Activated CD8-positive, alpha-beta memory T cell treated with anti-CD3 and anti-CD28 coated beads, Interleukin-2, amount 50 U/mL, for 4 hours (primary cell): ENCODE measurements around the gene MICAL3.
"Not testable (repeated sequence)": the region's sequence is repeated elsewhere in the genome, so short reads cannot be mapped to it uniquely, and the experiment has no call there.

Source experiments
- DNase-seq: peaks from one replicate; pipeline ENCODE4 v3.0.0-alpha.2; 2020

MICAL3 gene

DNA sequence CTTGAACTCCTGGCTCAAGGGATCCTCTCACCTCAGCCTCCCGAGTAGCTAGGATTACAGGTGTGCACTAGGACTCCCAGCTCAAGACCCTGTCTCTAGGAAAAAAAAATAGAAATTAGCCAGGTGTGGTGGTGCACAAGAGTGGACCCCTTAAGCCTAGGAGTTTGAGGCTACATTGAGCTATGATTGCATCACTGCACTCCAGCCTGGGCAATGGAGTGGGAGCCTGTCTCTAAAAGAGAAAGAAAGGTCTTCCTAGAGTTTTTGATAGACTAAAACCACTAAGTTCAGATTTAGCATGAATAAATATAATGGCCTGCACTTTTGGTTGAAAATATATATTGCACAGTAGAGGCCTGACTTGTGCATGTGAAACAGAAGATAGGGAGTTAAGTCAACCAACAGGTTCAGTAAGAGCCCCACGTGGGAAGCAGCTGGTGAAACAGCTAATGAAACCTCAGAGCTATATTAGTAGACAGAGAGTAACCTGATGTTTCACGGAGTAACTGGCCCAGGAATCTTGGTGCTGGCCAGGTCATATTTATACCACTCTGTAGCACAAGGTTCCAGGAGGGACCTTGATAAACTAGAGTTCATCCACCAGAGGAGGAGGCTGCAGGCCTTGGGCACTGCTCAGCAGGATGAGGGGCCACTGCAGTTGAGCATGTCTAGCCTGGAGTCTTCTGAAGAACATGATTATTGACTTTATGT is 4.6 kb upstream of the MICAL3 start:
- DNase-seq = no peak

GRCh38 chr22:18025898-18026297 is 1.5 kb upstream of the MICAL3 start:
- not testable (repeated sequence) for DNase-seq

DNA sequence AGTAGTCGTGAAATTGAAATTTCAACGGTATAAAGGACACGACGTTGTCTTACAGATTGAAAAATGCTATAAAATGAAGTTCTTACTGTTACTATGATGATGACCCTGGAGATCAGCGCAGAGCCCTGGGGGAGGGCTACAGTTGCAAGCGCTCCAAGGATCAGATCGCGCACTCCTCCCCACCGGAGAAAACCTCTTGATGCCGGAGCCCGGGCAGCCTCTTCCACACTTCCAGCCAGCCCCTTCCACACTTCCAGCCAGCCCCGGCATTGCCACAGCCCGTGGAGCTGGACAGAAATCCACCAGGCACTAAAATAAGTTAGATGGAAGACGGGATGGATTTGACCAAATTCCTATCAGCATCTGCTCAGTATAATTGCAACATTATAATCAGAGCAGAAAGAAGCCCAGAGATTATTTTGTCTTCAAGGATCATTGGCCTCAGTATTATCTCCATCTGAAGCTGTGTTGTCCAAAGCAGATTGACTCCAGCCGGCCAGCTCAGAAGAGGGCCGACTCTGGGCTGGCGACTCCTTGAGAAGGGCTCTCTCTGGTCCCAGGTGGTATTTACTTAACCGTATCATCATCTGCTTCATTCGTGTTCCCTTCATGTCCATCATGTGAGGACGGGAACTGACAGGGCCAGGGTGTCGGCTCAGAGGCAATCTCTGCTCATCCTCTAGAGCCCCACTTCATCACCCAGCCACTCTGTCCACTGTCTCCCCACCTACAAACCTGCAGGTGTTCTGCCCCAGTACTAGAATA is 777 bp upstream of the MICAL3 start:
- DNase-seq = no peak

DNA sequence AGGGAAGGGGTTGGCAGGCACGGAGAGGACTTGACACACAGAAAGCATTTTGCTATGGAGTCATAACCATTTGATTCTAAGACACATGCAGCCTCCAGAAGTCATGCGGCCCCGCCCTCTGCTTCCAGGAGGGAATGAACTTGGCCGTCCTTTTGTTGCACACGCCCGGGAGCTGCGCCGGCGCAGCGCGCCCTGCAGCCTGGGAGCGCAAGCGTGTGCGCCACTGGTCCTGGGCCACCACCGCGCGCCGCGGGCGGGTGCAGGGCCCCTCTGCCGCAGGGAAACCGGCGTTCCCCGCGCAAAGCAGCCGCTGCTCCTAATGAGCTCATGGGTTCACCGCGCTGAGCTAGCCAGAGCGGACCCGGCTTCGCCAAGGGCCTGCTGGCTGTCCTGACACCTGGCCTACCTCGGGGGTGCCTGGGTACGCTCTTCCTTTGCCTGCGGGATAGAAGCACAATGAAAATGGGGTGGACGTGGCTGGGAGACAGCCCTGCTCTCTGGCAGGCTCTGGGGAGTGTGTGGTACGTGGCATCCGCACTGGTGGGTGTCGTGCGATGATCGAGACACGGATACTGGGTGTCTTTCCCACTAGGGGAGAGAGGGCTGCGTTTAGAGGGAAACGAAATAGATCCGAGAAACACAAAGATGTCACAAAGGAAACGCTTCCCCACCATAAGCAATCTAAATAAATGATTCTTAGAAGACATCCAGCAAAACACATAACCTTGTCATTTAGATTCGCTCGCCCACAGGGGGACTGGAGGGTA is 669 bp downstream of the MICAL3 start:
- DNase-seq = peak; percentile 19

GRCh38 chr22:18022876-18023275 is 1.5 kb downstream of the MICAL3 start:
- DNase-seq = no peak

- DNase-seq = no peak
These were observed 2.9 kb downstream of the MICAL3 start for GRCh38 chr22:18021431-18021830.

DNA sequence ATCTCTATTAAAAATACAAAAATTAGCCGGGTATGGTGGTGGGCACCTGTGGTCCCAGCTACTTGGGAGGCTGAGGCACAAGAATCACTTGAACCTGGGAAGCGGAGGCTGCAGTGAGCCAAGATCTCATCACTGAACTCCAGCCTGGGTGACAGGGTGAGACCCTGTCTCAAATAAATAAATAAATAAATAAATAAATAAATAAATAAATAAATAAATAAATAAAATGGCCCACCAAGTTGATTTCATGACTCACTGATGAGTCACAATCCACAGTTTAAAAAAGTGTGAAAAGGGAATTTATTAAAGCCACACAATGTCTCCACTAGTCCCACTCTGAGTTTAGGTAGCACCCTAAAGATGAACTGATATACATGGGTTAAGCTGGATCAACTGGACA is 3.6 kb downstream of the MICAL3 start:
- not testable (repeated sequence) for DNase-seq

- no peak for DNase-seq
These were observed 10.4 kb downstream of the MICAL3 start for GRCh38 chr22:18013947-18014346.

- DNase-seq = no peak
These were observed 10.9 kb downstream of the MICAL3 start for GRCh38 chr22:18013436-18013835.

- DNase-seq = no peak
These were observed 11.8 kb downstream of the MICAL3 start for GRCh38 chr22:18012531-18012930.

- no peak for DNase-seq
These were observed 14.1 kb downstream of the MICAL3 start for GRCh38 chr22:18010266-18010665.

DNA sequence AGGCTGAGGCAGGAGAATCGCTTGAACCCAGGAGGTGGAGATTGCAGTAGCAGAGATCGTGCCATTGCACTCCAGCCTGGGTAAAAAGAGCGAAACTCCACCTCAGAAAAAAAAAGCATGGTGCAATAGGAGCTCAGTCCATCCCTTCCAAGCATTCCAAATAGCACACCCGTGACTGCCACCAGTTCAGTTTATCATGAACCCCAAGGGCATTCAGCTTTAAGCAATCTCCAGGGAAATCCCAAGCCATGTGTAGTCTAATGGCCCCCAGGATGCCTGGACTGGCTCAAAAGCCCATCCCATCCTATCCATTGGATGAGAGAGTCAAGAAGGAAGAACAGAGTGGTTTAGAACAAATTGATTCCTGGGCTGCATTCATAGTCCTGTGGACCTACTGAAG is 16.2 kb downstream of the MICAL3 start:
- no peak for DNase-seq

DNA sequence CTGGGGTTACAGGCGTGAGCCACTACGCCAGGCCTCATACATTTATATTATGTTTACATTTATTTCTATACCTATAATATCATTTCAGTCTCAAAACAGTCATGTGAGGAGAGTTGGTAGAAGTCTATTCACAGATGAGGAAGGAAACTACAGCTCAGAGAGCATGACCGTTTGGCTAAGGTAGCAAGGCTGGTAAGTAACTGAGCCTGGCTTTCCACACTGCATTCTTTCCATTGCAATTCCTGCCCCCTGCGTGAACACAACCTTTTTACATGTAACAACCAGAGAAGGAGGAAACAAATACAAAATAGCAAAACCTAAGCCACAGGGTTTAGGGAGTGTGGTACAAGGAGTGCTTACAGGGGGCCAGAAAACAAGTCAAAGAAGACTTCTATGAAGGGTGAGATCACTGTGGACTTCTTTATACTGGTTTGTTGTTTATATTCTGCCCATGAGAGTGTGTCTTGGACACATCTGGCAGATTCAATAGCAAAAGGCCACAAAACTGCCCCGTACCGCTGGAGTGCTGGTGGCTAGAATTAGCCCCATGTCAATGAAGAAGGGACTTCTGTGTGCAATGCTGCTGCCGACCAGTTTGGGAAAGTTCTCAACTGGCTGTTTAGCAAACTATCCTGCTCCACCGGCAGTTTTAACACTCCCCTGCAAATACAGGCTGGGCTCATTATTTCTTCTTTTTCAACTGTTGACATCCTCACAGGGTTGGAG is 19.0 kb downstream of the MICAL3 start:
- DNase-seq = no peak

- not testable (repeated sequence) for DNase-seq
These were observed 22.5 kb downstream of the MICAL3 start for GRCh38 chr22:18001894-18002315.

GRCh38 chr22:18001040-18001893 is 23.1 kb downstream of the MICAL3 start:
- peak; percentile 65 for DNase-seq

DNA sequence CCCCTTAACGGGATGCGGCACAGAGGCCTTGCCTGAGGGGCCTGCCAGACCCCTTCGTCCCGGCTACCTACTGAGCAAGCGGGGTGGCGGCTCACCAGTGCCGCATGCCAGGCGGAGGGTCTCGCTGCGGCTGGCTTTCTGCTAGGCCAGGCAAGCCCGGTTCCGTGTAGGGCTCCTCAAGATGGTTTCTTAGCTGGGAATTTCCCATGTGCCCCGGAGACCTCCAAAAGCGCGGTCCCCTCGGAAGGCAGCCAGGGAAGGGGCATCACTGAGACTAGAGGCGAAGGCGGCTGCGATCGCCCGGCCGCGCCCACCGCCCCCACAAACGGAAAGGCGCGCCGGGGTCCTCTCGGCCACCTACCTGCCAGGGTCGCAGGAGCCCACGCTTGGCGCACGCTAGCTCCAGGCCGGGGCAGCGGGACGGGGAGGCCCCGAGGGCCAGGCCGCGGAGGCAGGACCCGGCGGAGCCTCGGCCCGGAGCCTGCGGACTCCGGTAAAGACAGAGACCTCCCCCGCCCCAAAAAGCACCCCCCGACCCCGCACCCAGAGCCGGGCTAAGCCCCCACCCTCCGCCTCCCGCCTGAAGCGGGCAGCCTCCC is 23.8 kb downstream of the MICAL3 start:
- peak; percentile 29 for DNase-seq

DNA sequence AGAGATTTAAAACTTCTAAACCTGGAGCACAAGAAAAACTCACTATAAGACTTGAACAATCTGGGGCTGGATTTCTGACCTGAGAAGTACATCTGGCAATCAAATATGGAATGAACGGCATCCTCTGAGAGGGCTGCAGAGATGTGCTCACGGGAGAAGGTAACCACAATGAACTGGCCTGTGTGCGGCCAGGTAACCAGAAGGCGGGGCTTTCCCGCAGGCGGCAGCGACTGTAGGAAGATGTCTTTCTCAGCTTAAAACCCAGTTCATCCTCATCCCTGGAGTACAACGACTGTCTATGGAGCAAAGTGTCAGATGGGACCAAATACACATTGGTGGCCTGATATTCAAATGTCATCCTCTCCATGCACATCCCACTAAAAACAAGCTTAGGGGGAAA is 24.5 kb downstream of the MICAL3 start:
- DNase-seq = no peak

DNA sequence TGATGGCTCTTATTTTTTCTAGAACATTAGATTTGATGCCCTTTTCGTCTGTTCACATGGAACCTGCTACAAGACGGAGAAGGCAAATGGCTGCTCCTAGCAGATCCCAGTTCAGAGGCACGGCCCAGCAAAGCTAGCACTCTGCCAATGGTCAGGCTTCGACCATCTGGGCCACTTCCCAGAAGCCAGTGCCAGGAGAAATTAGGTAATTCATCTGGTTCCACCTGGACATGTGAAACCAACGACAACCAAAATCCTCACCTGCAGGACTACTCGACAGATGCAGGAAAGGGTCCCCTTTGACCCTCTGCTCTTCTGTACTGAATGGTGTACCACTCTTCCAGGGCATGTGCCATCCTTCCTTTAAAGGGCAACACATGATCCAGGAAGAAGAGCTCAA is 25.4 kb downstream of the MICAL3 start:
- DNase-seq = no peak

- DNase-seq = no peak
These were observed 26.9 kb downstream of the MICAL3 start for GRCh38 chr22:17997456-17997855.

- not testable (repeated sequence) for DNase-seq
These were observed 29.1 kb downstream of the MICAL3 start for GRCh38 chr22:17995256-17995655.

- DNase-seq = no peak
These were observed 29.8 kb downstream of the MICAL3 start for GRCh38 chr22:17994424-17995108.
